WTC11 (cell line): Measurements from ENCODE around the gene SMOC2.

Experiments
- CREB1 ChIP-seq: sonication (generic); formaldehyde crosslinking; IDR thresholded peaks from 2 replicates; pipeline ENCODE4 v1.8.0; 2023; ENCODE audit warnings: mild to moderate bottlenecking, missing genetic modification reagents
- NR2C2 ChIP-seq: sonication (generic); formaldehyde crosslinking; IDR thresholded peaks from 2 replicates; pipeline ENCODE4 v1.8.0; 2022; ENCODE audit warnings: mild to moderate bottlenecking, missing genetic modification reagents
- TF ChIP-seq, protein P1 (sequence below): sonication (generic); formaldehyde crosslinking; conservative IDR thresholded peaks from 2 replicates; pipeline ENCODE4 v1.8.1; 2022; ENCODE audit warnings: mild to moderate bottlenecking, missing genetic modification reagents
- TF ChIP-seq, protein P2 (sequence below): fragments of 200-600 bp; IDR thresholded peaks from 2 replicates; pipeline ENCODE4 v1.8.0; 2022; ENCODE audit warnings: antibody characterized with exemption

- TF ChIP-seq NR2C2 (CRISPR knock-in tag) (no peak), CREB1 (CRISPR knock-in tag) (no peak)
- TF ChIP-seq, protein P1, sequence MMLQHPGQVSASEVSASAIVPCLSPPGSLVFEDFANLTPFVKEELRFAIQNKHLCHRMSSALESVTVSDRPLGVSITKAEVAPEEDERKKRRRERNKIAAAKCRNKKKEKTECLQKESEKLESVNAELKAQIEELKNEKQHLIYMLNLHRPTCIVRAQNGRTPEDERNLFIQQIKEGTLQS (CRISPR knock-in tag): no peak
- TF ChIP-seq, protein P2, sequence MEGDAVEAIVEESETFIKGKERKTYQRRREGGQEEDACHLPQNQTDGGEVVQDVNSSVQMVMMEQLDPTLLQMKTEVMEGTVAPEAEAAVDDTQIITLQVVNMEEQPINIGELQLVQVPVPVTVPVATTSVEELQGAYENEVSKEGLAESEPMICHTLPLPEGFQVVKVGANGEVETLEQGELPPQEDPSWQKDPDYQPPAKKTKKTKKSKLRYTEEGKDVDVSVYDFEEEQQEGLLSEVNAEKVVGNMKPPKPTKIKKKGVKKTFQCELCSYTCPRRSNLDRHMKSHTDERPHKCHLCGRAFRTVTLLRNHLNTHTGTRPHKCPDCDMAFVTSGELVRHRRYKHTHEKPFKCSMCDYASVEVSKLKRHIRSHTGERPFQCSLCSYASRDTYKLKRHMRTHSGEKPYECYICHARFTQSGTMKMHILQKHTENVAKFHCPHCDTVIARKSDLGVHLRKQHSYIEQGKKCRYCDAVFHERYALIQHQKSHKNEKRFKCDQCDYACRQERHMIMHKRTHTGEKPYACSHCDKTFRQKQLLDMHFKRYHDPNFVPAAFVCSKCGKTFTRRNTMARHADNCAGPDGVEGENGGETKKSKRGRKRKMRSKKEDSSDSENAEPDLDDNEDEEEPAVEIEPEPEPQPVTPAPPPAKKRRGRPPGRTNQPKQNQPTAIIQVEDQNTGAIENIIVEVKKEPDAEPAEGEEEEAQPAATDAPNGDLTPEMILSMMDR: no peak
Measured at GRCh38 chr6:168504366-168504765, 63.4 kb downstream of the SMOC2 start.
